HG03558 (cell line): ENCODE measurements around the gene DLX3.
"Not testable (repeated sequence)": the region's sequence is repeated elsewhere in the genome, so short reads cannot be mapped to it uniquely, and the experiment has no call there.

Experiments
- ATAC-seq: cut with Tn5 transposase; IDR thresholded peaks from one replicate; pipeline ENCODE4 v1.9.1; 2021; ENCODE audit warnings: moderate number of reproducible peaks; ENCODE audit not compliant: unreplicated experiment; ENCODE audit errors: extremely low read depth

DLX3 gene

GRCh38 chr17:49995055-49995738, at the start of gene DLX3:
DLX3 (minus strand) TSS chr17:49995224; CDS start chr17:49994998, 226 bp downstream.
- ATAC-seq = no peak

DNA sequence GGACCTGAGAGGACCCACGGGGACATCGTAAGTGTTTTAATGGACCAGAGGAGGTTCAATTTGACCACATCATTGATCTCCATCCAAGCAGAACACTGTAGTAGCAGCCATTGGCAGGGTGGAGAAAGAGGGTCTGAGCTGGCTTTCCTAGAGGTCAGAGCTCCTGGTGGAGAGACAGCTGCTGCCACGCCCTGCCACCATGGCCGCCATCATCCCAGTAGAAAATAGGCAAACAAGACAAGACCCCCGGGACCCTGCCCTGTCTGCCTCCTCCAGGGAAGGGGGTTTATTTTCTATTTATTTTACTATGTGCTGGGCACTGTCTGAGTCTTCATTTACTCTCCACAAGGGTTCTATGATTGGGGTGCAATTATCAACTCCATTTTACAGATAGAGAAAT, 49.5 kb upstream of the DLX3 start:
- ATAC-seq = no peak

GRCh38 chr17:50043290-50044148, 48.5 kb upstream of the DLX3 start:
- ATAC-seq = no peak

- ATAC-seq = no peak
Observed at GRCh38 chr17:50042211-50042610, 47.2 kb upstream of the DLX3 start.

DNA sequence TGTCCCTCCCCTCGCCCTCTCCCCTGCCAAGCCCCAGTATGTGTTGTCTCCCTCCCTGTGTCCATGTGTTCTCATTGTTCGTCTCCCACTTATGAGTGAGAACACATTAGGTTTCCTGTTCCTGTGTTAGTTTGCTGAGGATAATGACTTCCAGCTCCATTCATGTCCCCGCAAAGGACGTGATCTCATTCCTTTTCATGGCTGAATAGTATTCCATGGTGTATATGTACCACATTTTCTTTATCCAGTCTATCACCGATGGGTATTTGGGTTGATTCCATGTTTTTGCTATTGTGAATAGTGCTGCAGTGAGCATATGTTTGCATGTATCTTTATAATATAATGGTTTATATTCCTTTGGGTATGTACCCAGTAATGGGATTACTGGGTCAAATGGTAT, 45.5 kb upstream of the DLX3 start:
- ATAC-seq = not testable (repeated sequence)

DNA sequence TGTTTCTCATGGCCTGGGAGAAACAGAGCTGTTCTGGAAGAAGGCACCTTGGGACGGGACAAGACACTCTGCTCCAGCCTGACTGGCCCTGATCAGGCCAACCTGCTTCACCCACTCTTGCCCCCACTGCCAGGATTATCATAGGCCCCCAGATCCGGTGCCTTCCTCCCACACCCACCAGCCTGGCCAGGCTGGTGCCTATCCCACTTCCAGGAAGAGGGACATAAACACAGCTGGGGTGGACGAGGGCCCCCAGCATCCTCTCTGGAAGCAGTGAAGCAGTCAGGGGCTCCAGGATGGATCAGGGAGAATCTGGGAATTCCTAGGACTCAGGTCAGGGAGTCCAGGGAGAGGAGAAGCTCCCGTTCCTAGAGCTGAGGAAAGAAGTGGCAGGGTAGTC, 44.0 kb upstream of the DLX3 start:
- no peak for ATAC-seq

- ATAC-seq = no peak
Observed at GRCh38 chr17:50037321-50038107, 42.5 kb upstream of the DLX3 start.

GRCh38 chr17:50036455-50037261, 41.6 kb upstream of the DLX3 start:
- ATAC-seq = no peak

DNA sequence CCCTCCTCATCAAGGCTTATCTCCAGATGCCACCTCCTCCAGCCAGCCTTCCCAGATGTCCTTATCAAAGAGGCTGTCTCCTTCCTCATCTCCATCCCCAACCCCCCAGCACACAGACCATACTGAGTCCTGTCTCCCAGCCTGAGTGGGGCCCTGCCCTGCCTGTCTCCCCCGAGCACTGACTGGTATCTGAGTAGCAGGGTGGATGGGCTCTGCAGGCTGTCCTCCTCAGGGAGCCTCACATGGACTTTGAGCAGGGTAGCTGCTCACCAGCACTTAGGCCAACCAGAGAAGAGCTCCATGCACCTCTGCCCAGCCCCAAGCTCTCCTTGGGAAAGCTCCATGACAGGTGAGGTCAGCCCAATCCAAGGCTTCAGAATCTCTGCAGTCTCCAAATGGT, 40.9 kb upstream of the DLX3 start:
- ATAC-seq = no peak

GRCh38 chr17:50035421-50035879, 40.4 kb upstream of the DLX3 start:
- ATAC-seq = no peak

- no peak for ATAC-seq
Observed at GRCh38 chr17:50034498-50035364, 39.7 kb upstream of the DLX3 start.

GRCh38 chr17:50033316-50033715, 38.3 kb upstream of the DLX3 start:
- no peak for ATAC-seq

- ATAC-seq = no peak
Observed at GRCh38 chr17:50029185-50029584, 34.2 kb upstream of the DLX3 start.

- ATAC-seq = no peak
Observed at GRCh38 chr17:50028736-50029120, 33.7 kb upstream of the DLX3 start.

DNA sequence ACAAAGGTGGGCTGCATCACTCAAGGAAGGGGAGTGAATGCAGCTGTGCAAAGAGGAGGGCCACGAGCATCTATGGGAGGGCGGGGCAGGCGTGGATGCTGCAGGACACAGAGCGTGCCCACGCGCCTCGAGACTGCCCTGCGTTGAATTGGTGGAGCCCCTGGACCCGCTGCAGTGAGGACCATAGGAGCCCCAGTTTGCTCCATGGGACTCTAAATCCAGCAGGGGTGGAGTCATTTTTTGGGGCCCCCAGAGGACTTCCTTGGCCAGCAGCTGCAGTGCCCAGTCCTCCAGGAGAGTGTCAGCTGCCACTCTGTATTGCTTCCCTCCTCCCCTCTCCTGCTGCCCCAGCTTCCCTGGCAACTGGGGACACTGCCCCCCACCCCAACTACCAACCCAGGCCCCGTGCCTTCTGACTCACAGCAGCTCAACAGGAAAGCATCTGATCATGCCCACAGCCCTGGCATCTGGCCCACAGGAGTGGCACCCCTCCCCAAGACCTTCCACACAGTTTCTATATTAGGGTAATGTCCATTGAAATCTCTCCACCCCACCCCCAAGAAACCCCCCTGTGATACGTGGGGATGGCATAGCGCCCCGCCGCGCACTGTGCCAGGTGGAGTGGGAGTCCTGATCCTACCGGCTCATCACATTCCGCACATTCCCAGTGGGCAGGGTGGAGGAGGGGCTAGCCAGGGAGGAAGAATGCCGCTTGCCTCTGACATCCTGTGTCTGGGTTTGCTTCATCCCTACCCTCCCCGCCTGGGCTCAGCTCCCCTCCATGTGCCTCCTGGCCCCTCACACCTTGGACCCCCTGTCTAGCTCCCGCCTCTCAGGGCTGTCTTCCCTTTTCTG, 33.1 kb upstream of the DLX3 start:
- no peak for ATAC-seq

DNA sequence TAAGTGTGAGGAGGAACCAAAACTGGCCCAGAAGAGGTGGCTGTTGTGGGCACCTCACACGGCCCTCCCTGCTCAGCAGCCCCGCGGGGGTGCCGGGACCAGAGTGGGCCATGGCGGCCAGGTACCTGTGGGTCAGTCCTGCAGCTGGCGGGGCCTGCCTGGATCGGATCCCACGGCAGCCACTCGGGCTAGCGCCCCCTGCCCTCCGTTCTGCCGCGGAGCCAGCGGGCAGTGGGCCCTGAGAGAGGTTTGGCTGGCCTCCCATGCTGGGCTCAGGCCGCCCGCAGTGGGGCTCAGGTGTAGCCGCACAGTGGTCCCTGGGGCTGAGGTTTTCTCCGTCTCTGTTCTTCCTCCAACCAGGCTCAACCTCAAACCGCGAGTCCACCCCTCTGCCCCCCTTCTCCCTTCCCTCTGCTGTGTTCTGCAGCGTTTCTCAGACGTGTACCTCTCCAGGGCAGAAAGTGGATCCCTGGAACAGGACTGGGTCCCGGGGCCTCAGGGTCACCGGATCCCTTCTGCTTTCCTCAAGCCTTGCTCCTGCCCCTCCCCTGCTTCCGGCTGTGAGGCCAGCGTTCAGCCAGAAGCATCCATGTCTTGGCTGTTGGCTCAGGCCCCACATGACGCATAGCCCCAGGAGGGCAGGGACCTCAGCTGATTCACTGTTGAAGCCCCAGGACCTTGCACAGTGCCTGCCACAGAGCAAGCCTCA, 32.3 kb upstream of the DLX3 start:
- ATAC-seq = no peak

DNA sequence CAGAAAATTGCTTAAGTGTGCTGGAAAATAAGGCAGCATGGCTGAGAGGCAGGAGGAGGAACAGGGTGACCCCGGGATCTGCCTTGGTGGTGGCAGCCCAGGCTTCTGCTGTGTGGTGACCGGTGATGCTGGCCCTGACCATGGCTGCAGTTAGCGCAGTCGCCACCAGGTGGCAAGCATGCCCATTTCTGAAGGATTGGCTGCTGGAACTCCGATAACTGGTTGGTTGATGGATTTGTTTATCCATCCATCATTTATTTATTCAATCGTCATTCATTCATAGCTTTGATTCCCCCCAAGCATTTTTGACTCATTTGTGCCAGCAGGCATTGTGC, 31.8 kb upstream of the DLX3 start:
- ATAC-seq = no peak
